HG03196 (cell line): Measurements from ENCODE around the gene MUS81.
"Not testable (repeated sequence)": the region's sequence is repeated elsewhere in the genome, so short reads cannot be mapped to it uniquely, and the experiment has no call there.

Source experiments
- ATAC-seq: cut with Tn5 transposase; IDR thresholded peaks from one replicate; pipeline ENCODE4 v1.9.1; 2021; ENCODE audit not compliant: unreplicated experiment

The MUS81 gene

DNA sequence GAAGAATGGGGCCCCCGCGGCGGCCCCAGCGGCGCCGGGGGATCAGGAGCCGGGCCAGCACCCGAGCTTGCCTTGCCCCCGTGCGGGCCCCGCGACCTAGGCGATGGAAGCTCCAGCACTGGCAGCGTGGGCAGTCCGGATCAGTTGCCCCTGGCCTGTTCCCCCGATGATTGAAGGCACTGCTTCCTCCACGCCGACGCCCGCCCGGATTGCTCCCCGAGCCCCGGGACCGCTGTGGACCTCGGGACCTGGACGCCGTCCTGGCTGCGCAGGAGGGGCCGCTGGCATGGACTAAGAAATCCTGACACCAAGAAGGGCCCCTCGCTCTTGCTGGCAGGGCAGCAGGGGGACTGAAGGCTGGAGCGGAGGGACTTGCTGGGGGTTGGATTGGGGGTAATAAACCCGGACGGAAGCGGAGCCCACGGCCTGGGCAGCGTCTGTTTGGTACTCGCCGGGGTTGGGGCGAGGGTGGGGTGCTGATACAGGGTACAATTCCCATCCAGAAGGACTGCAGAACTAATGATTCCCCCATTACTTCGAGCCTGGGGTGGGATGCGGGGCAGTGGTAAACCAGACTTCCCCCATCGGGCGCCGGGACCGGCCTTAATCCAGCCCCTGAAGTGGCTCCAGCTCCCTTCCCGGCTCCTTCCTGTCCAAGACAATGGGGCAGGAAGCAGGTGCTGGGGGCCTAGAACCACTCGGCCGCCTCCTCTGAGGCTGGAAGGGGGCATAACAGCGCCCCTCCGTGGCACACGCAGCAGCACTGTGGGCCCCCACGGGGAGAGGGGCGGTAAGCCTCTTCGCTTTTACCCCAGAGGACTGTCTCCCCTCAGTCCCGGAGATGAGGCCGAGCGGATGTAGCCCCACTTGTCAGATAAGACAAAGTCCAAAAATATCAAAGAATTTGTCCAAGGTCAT, 31.2 kb downstream of the MUS81 start:
- no peak for ATAC-seq

DNA sequence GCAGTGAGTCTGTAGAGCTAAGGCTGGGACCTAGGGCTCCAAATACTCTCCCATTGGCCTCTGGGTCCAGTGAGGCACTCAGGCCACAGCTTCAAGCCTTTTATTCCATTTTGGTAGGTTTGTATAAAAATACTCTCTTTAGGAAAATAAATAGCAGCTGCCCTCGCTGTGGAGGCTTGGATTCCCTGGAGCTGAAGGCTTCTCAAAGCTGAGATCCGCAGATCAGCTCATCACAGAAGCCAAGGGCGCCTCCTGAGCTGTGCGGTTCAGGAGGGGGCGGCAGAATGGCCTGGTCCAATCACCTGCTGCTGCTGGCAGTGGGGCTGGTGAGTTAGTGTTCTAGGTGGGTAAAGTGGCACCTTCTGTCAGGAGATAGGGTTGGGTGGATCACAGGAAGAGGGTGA, 31.9 kb downstream of the MUS81 start:
- not testable (repeated sequence) for ATAC-seq

- no peak for ATAC-seq
Observed at GRCh38 chr11:65892661-65893317, 32.6 kb downstream of the MUS81 start.

DNA sequence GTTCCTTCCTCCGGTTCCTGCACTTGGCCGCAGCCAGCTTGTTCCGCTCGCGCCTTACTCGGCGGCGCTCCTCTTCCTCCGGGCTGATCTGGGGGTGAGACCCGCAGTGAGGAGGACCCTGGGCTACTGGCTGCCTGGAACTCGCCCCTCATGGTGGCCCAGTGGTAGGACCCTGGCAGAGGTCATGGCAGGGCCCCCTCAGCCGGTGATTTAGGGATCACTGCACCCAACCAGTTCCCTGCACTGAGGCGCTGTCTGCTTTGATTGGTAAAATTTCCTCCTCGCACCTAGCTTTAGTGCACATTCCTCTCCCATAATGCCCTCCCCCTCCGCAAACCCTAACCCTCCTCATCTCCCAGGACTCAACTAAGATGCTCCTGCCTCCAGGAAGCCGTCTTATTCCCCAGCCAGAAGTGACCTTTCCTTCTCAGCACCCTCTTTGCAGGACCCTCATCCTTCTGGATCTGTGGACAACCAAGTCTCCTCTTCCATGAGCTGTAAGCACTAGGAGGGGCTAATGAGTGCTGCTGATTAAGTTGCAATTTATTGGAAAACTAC, 33.9 kb downstream of the MUS81 start:
- ATAC-seq, result no peak

DNA sequence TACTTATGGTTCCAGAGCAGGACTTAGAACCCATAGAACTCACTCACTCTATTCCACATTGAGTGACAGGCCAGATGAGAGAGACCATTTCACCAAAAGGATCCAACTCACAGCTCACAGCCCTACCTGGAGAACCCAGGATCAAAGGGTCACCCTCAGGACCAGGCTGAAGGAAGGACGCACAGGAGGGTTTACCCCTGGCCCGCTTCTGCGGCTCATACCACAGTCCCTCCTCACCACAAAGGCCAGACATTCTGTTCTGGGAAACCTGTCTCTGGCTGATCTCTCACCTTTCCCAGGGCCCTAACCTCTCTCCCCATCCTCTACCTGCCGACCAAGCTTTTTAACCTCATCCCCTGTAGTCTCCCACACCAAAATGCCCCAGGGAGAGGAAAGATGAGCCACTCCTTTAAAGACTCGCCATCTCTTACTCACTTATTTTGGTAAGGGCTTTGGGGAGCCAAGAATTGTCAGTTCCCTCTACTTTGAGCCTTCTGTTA, 35.3 kb downstream of the MUS81 start:
- no peak for ATAC-seq

GRCh38 chr11:65896034-65896999, 36.1 kb downstream of the MUS81 start:
- ATAC-seq, result no peak

DNA sequence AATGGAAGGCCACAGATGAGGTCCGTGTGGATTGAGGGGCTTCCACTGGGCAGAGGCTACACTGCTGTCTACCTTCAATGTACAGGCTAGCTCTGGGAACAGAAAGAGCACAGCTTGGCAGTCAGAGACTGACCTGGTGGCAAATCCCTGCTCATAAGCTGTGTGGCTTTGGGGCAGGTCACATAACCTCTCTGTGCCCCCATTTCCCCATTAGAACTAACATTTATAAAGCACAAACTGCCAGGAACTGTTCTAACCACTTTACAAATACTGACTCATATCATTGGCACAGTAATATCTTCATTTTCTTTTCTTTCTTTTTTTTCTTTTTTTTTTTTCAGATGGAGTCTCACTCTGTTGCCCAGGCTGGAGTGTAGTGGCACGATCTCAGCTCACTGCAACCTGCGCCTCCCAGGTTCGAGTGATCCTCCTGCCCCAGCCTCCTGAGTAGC, 36.8 kb downstream of the MUS81 start:
- ATAC-seq, result no peak

DNA sequence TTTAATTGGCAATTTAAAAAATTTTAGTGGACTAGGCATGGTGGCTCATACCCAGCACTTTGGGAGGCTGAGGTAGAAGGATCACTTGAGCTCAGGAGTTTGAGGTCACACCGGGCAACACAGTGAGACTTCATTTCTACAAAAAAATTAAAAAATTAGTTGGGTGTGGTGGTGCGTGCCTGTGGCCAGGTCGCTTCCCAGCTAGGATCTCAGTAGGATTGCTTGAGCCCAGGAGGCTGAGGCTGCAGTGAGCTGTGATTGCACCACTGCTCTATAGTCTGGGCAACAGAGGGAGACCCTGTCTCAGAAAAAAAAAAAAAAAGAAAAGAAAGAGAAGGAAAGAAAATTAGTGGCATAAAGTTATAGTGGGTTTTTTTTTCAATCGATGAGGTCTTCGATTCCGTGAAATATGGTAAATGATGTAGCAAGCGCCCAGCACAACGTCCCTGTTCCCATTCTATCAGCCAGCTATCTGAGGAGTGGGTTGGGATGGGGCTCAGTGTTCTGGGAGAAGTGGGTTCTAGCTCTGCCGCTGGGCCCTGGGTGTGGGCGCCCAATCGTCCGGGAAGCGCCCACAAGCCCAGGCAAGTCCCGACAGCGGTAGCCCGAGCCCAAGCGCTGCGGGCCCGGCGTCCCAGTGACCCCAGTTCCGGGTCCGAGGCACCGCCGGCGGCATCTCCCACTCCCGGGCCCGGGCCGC, 38.6 kb downstream of the MUS81 start:
- no peak for ATAC-seq

DNA sequence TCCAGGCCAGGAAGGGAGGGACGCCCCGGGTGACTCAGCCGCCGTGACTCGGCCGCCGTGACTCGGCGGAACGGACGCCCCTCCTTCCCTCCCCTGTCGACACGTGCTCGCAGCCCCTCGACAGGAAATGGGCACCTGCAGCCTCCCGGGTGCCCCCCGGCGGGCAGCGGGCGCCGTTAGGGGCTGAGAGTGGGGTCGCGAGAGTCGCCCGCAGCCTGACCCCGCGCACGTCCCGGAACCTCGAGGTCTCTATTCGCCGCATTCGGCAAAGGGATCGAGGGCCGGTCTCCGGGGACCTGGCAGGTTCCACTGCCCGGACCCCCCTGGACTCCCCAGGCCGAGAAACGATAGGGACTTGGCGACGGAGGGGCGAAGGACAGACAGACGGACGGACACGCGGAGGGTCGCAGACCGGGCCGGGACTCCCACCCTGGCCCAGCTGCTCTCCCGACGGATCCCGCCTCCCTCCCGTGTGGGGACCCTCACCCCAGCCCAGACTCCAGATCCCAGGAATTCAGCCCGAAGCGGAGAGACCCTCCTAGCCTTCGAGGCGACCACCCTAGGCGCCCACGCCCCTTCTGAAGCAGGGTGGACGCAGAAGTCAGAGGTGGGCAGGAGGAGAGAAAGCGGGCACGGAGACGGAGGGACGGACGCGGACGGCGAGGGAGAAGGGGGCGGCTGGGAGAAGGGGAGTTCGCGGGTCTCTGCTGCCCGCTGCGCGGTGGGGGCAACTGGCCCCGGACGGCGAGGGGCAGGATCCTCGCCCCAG, 39.3 kb downstream of the MUS81 start:
- no peak for ATAC-seq

DNA sequence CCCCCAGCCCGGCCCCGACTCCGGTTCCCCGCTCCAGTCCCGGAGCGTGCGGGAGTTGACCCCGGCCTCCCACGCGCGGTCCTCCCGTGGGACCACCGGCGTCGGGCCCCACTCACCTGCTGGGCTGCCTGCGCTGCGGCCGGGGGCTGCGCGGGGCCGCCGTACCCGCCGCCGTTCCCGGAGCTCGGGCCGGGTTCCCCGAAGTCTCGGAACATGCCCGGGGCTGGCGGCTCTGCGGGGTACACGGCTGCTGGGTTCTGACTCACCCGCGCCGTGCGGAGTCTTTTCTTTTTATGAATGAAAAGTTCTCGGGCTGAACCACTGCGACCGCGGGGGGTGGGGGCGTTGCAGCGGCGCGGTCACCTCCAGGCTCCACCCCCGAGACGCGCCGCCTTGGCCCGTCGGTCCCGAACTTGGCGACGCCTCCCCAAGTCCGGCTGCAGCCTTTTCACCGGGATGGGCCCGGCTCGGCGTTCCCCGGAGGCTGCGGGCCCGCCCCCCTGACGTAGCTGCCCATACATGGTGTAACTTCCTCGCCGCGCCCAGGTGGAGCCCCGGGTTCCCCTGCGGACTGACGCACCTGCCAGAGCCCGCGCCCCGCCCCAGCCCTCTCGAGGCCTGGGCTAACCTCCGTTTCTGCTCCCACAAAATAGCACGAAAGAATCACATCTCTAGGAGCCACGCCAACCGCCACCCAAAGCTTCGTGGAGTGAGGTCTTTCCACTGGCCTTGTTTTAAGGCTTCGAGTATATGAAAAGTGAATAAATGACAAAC, 40.1 kb downstream of the MUS81 start, which contains the start of gene FOSL1:
Gene FOSL1 (minus strand): TSS at position 264 of the 774 bp plus-strand sequence. CDS start 49 bp downstream, at position 215.
- peak; percentile 71 for ATAC-seq

- no peak for ATAC-seq
Observed at GRCh38 chr11:65900899-65901180, 40.6 kb downstream of the MUS81 start.

DNA sequence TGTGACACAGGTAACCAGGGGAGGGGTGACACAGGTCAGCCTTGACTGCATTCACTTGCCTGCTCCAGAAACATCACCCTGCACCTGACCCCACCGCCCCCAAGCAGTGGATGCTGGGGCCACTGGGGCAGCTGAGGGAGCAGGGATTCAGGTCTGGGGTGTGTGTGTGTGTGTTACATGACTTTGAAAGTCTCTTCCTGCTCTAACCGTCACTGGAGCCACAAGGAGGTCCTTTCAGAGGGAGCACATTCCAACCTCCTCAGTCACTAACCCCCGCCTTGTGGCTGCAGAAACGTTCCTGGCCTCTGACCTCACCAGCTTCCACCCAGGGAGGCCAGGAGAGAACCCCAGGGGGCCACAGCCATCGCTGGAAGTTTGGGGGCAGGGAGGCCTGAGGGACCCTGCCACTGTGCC, 42.8 kb downstream of the MUS81 start:
- ATAC-seq, result no peak

GRCh38 chr11:65903715-65904114, 43.5 kb downstream of the MUS81 start:
- no peak for ATAC-seq

DNA sequence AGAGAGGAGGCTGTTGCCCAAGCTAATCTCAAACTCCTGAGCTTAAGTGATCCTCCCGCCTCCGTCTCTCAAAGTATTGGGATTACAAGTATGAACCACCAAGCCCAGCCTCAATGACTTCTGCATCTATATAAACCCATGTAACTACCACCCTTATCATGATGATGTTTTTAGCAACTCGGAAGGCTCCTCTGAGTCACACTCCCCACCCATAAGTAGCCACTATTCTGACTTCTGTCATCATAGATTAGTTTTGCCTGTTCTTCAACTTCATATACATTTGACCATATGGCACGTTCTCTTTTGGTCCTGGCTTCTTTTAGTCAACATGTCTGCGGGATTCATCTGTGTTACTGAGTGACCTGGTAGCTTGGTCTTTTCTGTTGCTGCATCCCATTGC, 46.4 kb downstream of the MUS81 start:
- ATAC-seq, result no peak

DNA sequence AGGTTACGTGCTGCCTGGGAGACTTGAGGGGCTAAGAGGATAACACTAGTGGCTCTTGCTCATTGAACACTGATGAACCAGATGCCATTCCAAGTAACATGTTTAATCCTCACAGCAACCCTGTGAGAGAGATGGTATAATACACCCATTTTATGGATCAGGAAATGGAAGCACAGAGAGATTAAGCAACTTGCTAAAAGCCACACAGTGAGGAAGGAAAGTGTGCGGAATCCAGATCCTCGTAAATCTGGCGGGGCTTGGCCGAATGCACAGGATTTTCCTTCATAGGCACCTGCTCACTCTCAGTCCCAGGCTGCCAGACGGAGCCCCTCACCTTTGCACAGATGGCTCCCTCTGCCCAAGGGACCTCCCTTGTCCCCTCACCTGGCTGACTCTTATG, 47.6 kb downstream of the MUS81 start:
- no peak for ATAC-seq

DNA sequence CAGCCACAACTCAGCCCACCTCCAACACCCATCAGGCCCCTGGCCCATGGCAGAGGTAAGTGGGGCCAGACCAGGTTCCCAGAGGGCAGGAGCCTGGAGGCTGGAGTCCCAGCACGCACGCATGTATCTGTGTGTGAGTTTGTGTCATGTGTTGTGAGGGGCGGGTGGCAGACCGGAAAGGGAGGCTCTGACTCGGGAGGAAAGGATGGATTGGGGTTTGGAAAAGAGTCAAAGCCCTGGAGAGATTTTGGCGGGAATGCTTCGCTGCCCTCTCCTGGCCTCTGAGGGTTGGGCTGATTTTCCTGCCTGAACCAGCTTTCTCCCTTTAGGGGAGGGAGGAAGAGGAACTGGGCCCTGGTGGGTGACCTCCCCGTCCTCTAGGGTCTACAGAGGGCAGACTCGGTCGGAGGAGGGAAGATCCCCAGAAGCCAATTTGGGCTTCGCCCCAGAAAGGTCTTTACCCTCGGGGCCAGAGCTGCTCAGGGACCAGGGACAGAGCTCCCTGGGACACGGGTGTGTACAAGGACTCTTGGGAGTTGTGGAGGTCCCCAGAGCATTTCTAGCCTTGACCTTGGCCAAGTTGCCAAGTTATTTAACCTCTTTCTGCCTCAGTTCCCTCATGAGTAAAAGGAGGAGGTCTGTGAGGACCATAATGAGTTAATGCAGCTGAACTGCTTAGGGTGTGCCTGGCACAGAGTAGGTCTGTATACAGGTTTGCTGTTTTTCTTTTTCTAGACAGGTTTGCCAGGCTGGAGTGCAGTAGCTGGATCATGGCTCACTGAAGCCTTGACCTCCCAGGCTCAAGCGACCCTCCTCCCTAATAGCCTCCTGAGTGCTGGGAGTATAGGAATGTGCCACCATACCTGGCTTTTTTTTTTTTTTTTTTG, 51.7 kb downstream of the MUS81 start:
- no peak for ATAC-seq

- no peak for ATAC-seq
Observed at GRCh38 chr11:65912845-65913244, 52.6 kb downstream of the MUS81 start.
